ENCODE results near the gene PBX3.

PBX3 gene

DNA sequence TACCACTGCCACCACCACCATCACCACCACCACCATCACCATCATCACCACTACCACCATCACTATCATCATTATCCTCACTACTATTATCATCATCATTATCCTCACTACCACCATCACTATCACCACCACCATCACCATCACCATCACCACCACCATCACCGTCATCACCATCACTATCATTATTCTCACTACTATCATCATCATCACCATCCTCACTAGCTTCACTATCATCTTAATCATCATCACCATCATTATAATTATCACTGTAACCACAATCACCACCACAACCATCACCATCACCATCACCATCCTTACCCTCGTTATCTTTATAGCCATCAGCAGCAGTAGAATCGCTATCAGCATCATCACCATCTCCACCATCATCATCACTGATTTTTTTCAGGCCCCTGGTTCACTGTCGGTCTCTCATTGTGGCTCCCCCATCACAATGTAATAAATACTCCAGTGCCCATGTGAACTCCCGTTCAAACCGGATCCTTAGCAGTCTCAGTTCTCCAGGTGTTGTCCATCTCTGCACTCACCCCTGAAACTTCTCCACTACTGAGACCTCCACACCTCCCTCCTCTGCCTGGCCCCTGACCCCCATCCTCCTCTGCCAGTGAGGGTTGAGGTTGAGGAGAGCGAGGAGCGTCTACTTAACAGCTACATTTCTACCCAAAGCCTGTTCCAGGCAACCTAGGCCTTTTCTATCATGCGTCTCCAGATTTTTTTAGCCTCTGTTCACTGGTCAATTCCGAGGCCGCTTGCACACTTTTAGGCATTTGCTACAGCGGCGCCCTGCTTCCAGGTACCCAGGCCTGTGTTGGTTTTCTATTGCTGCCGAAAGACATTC, 238.2 kb downstream of the PBX3 start:
- no peak for DNase-seq

DNA sequence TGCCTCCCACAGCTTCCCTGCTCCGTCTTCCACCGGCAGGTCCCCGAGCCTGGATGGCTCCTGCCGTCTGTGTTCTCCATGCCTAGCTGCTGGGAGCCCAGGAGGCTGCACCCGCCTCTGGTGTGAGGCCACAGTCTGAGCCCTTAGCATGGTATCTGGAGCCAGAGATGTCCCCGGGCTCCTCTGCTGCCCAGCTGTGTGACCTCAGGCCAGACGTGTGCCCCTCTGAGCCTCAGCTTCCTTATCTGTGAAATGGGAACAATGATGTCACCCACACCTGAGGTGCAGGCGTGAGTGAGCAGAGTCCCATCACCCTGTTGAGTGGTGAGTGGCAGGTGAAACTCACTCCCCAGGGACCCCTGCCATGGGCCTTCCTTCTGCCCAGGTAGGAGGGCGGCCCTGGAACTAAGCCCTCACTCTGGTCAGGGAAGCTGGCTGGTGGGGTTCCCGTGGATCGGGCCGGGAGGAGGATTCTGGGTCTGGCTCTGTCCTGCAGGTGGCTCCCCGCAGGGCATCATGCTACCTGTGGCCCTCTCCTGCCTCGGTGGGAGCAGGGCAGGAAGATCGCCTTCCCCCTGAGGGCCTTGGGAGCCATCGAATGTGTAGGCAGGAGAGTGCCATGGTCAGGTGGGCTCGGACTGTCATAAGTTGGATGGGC, 239.0 kb downstream of the PBX3 start:
- DNase-seq, result no peak

DNA sequence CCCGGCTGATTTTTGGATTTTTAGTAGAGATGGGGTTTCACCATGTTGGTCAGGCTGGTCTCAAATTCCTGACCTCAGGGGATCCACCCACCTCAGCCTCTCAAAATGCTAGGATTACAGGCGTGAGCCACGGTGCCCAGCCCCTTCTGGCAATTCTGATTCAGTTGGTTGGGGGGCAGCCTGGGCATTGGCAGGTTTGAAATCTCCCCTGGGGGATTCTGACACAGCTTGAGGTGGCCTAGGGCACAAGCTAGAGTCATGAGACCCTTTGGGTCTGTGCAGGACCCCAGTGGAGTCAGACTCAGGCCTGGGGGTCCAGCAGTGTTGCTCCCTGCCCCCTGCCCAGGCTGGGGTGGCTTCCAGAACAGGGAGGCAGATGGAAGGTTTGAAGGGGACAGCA, 239.8 kb downstream of the PBX3 start:
- no peak for DNase-seq

DNA sequence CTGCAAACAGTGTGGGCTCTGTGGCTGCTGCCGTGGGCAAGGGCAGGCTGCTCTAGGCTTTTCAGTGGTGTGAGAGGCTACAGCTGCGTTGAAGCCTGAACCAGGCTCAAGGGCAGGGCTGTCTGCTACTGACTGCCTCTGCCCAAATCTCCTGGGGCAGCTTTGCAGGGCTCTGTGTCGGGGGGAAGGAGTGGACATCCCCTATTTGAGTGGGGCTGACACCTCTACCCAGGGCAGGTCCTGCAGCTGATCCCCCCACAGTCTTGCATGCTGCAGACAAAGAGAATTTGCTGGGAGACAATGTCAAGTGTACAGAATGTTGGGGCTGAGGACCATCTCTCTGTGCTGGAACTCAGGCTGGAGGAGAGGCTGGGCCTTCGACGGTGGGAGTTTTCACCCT, 240.2 kb downstream of the PBX3 start:
- no peak for DNase-seq

DNA sequence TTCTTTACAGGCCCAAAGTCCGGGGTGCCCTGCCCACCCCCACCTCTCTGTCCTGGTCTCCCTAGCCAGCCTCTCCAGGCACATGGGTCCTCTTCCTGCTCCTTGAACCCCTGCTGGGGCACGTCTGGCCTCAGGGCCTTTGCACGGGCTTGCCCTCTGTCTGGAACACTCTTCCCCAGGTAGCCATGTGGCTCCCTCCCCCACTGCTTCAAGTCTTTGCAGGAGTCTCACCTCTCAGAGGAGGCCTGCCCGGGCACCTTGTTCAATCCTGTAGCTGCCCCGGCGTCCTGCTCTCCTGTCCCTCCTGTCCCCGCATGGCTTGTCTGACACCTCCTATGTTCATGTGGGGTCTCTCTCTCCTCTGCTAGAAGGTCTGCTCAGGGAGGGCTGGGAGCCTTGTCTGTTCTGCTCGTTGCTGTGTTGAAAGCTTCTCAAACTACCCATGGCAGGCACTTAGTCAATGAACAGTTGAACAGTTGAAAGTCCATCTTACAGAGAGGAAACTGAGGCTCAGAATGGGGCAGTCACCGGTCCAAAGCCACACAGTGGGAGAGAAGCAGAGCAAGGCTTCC, 241.4 kb downstream of the PBX3 start:
- DNase-seq, result no peak

DNA sequence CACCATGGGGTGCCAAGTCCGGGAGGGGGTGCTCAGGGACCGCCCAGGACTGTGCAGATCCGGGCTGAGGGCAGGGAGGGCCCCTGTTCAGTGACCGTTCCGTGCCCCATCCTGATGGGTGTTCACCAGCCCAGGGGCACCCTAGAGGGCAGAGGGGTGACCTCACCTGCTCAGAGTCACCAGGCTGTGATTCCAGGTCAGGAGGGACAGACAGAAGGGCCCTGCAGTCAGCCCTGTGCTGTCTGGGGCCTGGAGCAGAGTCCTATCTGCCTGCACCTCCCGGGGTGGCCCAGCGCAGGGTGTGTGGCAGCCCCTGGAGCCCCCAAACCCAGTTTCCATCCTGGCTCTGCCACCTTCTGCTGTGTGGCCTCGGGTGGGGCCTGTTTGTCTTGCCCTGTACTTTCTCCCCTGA, 241.9 kb downstream of the PBX3 start:
- DNase-seq, result no peak

DNA sequence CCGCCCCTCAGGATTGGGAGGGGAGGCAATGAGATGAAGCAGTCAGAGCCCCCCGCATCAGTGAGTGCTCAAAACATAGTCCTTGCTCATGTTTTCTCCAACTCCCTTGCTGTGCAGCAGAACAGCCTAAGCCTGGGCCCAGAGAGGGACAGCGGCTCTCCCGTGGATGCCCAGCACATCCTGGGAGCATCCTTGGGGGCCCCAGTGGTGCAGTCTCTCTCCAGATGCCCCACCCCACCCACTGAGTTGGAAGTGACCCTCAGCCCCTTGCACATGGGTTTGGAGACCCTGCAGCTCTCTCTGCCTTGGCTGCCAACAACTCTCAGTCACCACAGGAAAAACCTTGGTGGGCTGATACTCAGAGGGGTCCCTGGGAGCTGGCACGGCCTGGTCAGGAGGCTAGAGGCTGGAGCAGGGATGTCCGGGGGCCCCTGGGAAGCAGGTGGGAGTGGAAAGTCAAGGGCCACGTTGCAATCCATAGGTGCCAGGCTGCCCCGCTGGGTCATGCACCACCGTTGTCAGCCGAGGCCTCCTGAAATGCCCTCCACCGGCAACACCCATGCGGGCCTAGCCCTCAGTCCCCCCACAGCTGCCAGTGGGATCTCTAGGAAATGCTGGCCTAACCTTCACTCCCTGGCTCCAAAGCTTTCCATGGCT, 242.5 kb downstream of the PBX3 start:
- no peak for DNase-seq

DNA sequence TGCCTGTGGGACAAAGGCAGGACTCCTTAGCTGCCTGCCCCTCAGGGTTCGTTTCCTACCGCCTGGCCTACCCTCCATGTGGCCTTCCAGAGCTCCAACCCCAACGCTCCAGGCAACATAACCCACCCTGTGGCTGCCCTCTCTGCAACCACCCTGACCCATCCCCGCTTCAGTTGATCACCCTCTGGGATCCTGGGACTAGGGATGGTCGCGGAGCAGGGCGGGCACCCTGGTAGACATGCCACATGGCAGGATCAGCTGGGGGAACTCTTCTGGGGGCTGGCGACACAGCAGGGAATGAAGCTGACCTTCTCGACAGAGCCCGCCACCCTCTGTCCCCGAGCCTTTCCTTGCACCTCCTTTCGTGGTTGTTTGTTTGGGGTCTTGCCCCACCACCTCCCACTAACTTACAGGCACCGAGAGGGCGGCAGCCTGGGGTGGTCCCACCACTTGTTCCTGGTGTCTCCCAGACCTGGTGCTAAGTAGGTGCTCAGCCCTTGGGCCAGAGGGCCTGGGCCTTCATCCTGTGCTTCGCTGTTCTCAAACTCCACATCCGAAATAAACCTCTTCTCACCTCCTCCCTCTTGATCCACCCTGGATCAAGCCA, 243.1 kb downstream of the PBX3 start:
- DNase-seq, result no peak

DNA sequence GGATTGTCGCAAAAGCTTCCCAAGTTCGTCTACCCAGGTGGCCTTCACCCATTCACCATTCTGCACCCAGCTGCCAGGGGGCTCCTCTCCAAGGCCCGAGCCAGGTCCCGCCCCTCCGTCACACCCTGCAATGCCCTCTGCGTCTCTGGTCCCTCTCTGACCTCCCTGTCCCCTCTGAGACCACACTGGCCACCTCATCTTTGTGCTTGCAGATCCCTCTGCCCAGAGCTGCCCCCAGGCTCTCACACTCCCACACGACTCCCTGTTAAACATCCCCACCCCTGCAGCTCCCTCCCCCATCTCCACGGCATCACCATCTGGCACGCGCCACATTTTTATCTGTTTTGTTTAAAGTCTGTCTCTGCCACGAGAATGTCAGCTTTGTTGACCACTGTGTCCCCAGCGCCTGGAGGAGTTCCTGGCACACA, 243.6 kb downstream of the PBX3 start:
- DNase-seq, result no peak

DNA sequence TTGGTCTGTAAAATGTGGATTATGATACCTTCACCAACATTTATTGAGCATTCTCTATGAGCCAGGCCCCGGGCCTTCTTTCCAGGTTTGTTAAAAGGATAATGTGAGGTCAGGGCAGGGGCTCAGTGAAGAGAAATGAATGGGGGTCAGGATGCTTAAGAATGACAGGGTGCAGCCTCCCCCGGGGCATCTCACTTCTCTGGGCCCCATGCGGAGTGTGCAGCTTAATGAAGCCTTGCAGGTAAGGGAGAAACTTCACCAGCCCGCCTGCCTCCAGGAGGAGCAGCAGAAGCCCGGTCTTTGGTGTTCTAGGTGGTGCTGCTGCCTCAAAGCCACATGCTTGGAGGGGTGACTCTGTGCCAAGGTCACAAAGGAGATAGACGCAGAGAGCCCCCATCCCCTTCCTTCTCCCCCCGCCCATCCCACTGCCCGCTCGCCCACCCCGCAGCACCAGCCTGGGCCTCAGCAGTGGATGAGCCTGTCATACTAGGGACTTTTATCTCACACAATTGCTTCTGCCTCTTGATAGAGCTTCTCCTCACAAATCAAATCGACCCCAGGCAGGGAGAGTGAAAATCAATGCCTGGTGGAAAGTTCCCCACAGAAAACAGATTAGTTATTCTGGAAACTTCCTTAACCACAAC, 244.8 kb downstream of the PBX3 start:
- no peak for DNase-seq

DNA sequence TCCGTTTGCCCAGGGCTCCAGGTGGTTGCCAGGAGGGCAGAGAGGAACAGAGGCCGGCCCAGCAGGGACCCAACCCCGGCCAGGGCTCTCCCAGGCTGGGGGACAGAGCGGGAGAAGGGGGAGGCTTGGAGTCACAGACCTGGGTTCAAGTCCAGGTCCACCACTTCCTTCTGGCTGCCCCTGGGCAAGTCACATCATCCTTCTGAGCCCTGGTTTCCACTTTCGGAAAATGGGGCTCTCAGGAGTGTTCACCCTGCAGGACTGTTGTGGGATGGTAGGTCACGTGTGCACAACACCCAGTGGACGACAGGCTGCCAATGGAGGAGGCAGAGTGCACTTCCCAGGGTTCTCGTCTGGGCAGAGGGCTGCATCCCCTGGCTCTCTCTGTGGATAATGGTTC, 245.4 kb downstream of the PBX3 start:
- DNase-seq, result no peak

DNA sequence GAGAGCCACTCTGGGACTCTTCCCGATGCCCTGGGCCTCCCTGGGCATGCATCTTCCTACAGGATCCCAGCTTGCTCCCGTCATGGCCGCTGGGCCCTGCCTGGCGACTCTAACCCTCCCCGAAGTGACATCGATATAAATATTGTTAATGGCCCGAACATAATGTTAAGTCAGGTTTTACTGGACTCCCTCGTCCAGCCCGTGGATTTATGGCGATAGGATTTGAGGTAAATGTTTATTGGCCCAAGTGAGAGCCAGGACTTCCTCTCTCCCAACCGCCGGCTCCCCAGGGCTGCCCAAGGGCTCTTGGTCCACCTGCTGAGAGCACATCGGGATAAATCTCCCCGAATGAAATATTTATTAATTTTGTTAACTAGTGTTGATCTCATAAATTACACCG, 246.3 kb downstream of the PBX3 start:
- no peak for DNase-seq

DNA sequence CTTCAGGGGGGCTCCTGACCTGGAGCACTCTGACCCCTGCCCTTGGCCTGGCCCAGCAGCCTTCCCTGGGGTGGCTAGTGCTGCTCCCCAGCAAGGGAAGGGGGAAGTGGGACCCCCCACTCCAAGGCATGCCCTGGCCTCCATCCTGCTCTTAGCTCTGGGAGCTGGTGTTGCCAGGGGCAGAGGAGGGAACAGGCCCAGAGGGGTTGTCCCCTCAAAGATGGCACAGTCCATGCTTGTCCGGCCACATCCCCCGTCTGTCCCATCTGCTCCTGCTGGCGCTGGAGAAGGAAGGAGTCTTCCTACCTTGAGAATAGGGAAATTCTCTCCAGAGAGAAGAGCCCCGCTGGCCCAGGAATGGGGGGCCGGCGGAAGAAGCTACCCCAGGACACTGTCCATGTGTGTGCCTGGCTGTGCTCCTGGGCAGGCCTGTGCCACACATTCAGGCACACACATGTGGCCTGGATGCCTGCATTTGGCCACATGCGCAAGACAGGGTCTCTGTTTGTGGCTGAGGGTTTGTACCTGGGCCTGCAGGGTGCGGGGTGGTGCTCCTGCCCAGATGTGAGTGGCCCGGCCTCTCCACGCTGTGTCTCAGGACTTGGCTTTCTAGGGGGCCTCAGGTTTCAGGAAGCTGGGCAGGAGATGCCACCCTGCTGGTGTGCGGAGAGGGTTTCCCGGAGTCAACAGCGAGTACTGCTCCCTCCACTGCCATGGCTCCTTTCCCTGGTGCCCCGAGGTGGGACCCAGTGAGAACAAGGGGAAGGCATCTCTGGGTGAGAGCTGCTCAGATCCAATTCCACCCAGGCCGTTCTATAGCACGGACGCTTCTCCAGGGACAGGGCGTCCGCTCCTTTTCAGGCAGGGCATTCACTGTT, 247.1 kb downstream of the PBX3 start:
- DNase-seq, result no peak

DNA sequence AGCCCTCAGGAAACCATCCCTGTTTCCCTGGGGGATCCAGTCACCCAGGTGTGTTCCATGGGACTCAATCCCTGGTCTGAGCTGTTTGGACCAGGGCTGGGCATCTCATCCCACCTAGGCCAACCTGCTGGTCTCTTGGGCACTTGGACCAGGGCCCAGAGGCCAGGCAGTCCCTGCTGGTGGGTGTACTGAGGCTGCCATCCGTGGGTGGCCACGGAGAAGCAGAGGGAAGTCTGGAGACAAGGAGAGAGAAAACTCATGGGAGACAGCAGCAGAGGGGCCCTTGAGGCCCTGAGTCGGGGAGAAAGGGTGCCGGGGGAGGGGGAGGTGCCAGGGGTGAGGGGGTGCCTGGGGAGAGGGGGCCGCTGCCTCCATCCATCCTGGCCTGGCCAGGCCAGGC, 247.8 kb downstream of the PBX3 start:
- DNase-seq, result no peak

DNA sequence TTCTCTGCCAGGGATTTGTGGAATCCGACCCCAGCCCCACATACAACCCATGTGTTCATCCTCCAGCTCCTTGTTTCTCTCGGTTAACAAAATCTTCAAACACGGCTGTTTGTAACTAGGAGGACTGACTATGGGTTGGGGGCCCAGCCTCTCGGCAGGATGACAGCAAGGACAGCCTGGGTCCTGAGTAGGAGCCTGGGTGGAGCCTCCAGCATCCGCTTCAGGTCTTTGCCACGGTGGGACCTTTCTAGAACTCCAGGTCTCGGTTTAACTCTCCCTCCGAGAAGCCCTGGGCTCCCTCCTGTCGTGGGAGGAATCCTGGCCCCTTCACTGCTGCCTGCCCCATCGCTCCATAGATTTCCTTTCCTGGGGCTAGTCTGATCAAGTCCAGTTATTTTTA, 248.5 kb downstream of the PBX3 start:
- DNase-seq, result no peak

DNA sequence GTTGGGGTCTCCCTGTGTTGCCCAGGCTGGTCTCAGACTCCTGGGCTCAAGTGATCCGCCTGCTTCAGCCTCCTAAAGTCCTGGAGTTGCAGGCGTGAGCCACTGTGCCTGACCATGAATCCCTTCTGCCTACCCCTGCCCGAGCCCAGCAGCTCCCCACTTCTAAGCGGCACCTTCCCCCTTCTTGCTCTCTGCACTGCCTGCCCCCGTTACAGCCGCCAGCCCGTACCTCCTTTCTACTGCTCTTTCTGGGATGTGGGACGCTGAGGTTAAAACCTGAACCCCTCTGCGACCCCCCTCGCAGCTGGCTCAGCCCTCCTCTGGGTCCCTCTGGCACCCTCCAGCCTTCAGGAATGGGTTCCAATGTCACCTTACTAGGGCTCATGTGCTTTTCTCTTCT, 249.6 kb downstream of the PBX3 start:
- DNase-seq, result no peak

DNA sequence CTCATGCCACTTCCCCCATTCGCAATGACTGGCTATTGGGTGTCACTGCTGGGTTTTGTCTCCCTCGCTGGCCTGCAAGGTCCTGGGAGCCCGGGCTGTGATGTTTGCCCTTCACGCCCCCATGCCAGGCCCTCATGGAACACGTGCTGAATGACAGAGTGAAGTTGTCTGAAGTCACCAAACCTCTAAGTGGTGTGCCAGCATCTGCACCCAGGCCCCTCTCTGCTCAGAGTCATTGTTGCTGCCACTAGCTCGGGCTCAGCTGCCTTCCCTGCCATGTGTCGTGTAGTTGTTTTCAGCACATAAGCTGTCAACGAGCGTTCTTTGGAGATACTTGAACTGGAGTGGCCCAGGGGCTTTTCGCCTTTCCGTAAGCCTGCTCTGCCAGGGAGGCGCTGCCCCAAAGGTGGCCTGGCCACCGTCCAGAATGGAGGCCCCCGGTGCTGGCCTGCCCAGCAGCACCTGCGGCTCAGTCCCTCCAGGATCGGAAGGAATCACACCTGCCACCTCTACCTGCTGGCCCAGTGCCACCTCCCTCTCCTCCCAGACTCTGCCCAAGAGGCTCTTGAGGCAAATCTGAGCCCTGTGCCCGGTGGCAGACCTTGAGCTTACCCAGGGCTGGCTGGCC, 250.1 kb downstream of the PBX3 start:
- no peak for DNase-seq

DNA sequence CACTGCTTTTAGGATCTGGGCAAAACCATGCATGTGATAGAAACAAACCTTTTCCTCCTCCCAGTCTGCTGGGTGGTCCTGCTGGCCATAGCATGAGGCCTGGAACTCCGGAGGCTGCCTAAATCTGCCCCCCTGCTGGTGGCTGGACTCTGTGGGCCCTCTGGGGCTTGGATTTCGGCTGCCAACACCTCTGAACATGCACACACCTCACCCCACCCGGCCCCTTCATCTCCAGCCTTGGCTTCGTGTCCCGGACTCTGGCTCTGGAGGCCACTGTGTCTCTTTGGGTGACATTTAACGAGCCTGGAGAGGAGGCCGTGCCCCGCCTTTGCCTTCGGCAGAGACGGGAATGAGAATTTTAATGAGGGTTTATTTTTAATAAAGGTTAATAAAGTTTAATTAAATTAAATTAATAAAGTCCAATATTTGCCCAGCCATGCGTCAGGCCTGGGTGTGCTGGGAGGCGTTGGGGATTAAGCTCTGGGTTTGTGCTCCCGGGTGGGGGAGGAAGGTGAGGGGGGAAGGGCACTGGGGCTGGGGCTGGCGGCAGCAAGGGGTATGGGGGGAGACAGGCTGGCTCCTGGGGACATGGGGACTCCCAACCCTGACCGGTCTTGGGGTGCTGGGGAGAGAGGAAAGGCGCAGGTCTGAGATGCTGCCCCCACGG, 251.8 kb downstream of the PBX3 start:
- no peak for DNase-seq

DNA sequence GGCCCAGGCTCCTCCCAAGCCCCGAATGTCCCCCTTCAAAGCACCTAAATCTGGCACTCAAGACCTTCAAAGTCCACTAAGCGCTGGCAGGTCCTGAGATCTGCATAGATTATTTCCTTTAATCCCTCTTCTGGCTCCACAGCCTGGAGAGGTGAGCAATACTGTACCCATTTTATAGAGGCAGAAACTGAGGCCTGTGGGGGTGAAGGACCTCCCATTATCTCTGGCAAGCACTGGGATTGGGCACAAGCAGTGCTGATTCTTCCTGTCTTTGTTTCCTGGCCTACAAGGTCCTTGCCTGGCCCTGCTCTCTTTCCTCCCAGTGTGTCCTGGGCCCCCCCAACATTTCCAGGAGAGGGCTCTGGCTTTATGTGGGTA, 252.3 kb downstream of the PBX3 start:
- DNase-seq, result no peak

DNA sequence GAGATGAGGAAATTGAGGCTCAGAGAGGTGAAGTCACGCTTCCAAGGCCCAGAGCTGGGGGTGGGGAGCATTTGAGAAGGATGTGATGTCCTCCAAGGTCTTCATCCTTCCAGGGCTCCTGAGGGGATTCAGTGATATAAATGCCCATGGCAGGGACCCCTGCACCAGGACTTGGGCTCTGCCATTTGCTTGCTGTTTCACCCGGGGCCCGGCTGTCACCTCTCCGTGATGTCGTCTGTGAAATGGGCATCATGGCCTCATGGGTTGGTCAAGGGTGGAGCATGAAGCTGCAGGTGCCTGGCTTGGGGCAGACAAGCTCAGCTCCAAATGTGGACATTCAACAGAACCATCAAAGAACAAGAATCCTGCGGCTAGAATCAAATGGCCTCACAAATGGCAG, 253.1 kb downstream of the PBX3 start:
- no peak for DNase-seq

Data from hematopoietic multipotent progenitor cell treated with erythropoietin and hydrocortisone succinate and interleukin-3 and kit ligand, for 6 days (in vitro differentiated cells).